Measurements from ENCODE around the gene ABCF2.

DNA sequence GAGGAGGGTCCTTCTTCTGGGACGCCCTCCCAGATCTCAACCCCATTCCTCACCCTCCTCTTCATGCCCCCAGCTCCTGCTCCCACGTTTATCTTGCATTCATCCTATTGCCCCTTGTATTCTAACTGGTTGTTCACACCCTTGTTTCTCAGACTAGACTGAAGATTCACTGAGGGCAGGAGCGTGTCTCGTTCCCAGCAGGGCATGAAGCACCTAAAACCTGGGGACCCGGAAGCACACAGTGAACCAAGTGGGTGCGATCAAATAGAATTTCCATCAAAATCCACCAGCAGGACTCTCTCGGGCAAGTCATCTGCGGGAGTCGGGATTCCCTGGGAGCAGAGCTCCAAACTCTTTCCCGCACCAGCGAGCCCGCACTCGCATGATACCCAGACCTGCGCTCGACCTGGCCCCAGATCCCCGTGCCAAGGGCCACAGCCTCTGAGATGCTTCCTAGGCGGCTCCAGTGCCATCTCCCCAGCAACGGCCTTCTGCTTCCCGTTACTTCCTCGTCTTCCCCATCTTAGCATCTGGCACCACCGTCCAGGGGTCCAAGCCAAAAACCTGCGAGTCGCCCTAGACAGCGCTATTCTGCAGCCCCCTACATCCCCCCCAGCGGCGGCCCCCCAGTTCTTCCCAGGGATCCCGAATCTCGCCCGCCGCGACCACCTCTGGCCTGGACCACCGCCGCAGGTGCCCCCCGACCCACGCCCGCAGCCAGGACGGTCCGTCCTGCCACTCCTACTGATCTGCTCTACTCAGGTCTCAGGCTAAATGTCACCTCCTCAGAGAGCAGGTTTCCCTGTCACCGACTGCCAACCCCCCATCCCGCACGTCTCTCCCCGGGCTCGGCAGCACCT is 53.4 kb downstream of the ABCF2 start:
- TF ChIP-seq, protein P1, sequence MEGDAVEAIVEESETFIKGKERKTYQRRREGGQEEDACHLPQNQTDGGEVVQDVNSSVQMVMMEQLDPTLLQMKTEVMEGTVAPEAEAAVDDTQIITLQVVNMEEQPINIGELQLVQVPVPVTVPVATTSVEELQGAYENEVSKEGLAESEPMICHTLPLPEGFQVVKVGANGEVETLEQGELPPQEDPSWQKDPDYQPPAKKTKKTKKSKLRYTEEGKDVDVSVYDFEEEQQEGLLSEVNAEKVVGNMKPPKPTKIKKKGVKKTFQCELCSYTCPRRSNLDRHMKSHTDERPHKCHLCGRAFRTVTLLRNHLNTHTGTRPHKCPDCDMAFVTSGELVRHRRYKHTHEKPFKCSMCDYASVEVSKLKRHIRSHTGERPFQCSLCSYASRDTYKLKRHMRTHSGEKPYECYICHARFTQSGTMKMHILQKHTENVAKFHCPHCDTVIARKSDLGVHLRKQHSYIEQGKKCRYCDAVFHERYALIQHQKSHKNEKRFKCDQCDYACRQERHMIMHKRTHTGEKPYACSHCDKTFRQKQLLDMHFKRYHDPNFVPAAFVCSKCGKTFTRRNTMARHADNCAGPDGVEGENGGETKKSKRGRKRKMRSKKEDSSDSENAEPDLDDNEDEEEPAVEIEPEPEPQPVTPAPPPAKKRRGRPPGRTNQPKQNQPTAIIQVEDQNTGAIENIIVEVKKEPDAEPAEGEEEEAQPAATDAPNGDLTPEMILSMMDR (conservative IDR thresholded peaks at IDR 0.05 in 1 of 2, IDR thresholded peaks at IDR 0.05 in 1 of 2; ENCODE audit: extremely low read depth in 1 of 2, insufficient read depth in 1 of 2, low read depth in 1 of 2, low read length in 2 of 2) = no peak
- no peak for TF ChIP-seq EZH2 (IDR thresholded peaks at IDR 0.05; ENCODE audit: borderline replicate concordance, low read length)
